Measurements from ENCODE around the gene MCTP1.

- no peak for TF ChIP-seq POLR2A (IDR thresholded peaks at IDR 0.05)
- no peak for TF ChIP-seq CTCF (IDR thresholded peaks at IDR 0.05)
Observed at GRCh38 chr5:95078868-95079267, 206.0 kb downstream of the MCTP1 start.

Data from tibial nerve (tissue), 3 donors.